ENCODE measurements around the gene JAK1. TPM values are rescaled to one million over a fixed set of nuclear protein-coding genes. Genes with fewer than 3 reads are reported as not detected.

The JAK1 gene
- polyA plus RNA-seq, 1 donor from 2014 or later: 26.8 TPM

DNA sequence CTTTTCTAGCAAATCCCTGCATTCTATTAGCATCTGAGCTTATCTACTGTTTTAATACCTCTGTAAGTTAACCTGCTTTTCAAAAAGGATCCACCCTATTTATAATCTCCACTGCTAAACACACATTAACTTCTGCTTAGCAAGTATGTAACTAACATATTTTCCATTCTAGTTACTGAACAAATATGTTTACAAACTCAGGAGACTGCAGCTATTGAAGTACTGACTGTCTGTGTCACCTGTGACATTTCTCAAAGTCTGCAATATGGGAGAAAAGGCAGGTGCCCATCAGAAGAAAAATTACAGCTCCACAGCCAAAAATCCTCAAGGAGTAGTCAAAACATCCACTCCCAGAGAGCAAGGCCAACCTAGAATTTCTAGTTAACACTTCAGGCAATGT is 88.3 kb downstream of the JAK1 start:
- Histone ChIP-seq H4K20me1 (ENCODE audit: insufficient read depth) (no peaks in the 10 kb centered on the region), H3K27me3 (ENCODE audit: insufficient read depth, low read depth, low read length) (no peaks in the 10 kb centered on the region), H3K9ac (ENCODE audit: low read length) (no peak overlapping the region), H3K4me3 (ENCODE audit: low read length) (no peak overlapping the region), H3F3A (ENCODE audit: insufficient read depth, low read length, poor library complexity, severe bottlenecking) (no peaks in the 10 kb centered on the region), H3K9me2 (ENCODE audit: insufficient read depth, low read length) (no peaks in the 10 kb centered on the region), H3K79me2 (replicated peaks; ENCODE audit: insufficient read depth, low read length) (no peaks in the 10 kb centered on the region), H3K4me2 (ENCODE audit: low read length) (no peak overlapping the region), H3K27ac (ENCODE audit: low read length) (no peak overlapping the region), H3K36me3 (ENCODE audit: insufficient read depth, low read length) (no peaks in the 10 kb centered on the region), H3K9me3 (ENCODE audit: low read length) (no peaks in the 10 kb centered on the region), H2AFZ (ENCODE audit: low read depth, low read length) (no peak overlapping the region)
- TF ChIP-seq POLR2AphosphoS5 (IDR thresholded peaks at IDR 0.05): no peak
- TF ChIP-seq, protein P1, sequence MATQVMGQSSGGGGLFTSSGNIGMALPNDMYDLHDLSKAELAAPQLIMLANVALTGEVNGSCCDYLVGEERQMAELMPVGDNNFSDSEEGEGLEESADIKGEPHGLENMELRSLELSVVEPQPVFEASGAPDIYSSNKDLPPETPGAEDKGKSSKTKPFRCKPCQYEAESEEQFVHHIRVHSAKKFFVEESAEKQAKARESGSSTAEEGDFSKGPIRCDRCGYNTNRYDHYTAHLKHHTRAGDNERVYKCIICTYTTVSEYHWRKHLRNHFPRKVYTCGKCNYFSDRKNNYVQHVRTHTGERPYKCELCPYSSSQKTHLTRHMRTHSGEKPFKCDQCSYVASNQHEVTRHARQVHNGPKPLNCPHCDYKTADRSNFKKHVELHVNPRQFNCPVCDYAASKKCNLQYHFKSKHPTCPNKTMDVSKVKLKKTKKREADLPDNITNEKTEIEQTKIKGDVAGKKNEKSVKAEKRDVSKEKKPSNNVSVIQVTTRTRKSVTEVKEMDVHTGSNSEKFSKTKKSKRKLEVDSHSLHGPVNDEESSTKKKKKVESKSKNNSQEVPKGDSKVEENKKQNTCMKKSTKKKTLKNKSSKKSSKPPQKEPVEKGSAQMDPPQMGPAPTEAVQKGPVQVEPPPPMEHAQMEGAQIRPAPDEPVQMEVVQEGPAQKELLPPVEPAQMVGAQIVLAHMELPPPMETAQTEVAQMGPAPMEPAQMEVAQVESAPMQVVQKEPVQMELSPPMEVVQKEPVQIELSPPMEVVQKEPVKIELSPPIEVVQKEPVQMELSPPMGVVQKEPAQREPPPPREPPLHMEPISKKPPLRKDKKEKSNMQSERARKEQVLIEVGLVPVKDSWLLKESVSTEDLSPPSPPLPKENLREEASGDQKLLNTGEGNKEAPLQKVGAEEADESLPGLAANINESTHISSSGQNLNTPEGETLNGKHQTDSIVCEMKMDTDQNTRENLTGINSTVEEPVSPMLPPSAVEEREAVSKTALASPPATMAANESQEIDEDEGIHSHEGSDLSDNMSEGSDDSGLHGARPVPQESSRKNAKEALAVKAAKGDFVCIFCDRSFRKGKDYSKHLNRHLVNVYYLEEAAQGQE (IDR thresholded peaks at IDR 0.05; ENCODE audit: borderline replicate concordance): no peak
- TF ChIP-seq EP300 (conservative IDR thresholded peaks at IDR 0.05; ENCODE audit: poor library complexity, severe bottlenecking): no peak

DNA sequence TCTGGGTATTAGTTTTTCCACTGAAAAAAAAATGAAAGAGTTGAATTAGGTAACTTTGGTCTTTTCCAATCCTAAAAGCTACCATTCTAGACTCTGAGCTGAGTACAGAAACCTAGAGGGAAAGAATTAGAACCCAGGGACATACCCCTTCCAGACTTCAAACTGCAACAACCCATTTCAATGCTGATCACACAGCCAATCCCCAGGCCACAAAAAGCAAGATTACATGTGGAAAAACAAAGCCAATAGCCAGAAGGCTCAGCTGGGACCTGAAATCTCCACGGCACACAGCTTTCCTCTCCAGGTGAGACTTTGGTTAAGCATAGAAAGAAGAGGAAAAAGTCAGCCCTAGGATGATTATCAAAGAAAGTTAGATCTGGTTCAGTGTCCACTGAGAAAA is 88.8 kb downstream of the JAK1 start:
- TF ChIP-seq POLR2AphosphoS5 (IDR thresholded peaks at IDR 0.05): no peak
- TF ChIP-seq EP300 (conservative IDR thresholded peaks at IDR 0.05; ENCODE audit: poor library complexity, severe bottlenecking): no peak
- TF ChIP-seq, protein P2, sequence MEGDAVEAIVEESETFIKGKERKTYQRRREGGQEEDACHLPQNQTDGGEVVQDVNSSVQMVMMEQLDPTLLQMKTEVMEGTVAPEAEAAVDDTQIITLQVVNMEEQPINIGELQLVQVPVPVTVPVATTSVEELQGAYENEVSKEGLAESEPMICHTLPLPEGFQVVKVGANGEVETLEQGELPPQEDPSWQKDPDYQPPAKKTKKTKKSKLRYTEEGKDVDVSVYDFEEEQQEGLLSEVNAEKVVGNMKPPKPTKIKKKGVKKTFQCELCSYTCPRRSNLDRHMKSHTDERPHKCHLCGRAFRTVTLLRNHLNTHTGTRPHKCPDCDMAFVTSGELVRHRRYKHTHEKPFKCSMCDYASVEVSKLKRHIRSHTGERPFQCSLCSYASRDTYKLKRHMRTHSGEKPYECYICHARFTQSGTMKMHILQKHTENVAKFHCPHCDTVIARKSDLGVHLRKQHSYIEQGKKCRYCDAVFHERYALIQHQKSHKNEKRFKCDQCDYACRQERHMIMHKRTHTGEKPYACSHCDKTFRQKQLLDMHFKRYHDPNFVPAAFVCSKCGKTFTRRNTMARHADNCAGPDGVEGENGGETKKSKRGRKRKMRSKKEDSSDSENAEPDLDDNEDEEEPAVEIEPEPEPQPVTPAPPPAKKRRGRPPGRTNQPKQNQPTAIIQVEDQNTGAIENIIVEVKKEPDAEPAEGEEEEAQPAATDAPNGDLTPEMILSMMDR (IDR thresholded peaks at IDR 0.05; ENCODE audit: poor library complexity, severe bottlenecking): no peak
- no peak for TF ChIP-seq EZH2 (IDR thresholded peaks at IDR 0.05; ENCODE audit: borderline replicate concordance, insufficient read depth, low read length, poor library complexity, severe bottlenecking)
- TF ChIP-seq TAF1 (IDR thresholded peaks at IDR 0.05; ENCODE audit: low read depth): no peak

DNA sequence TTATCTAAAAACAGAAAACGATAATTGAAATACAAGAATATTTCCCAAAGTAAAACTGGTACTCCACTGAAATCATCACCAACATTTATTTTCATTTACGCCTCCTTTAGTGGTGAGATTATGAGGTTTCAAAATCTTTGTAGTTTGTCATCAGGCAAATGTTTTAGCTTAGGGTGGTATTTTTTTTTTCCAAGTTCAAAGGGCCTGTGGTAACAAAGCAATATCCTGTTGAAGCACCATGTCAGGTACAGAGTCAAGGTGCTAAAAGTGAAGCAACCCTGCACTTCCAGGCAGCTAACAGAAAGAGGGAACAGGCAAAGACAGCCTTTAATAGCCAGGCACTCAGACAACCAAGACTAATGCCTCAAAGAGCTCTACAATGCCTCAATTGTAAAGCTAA is 89.2 kb downstream of the JAK1 start:
- no peaks in the 10 kb centered on the region for H3K27me3 ChIP-seq (ENCODE audit: insufficient read depth, low read depth, low read length)
- H3K27ac ChIP-seq (ENCODE audit: low read length): no peak overlapping the region

More for the DNA sequence above, 88.8 kb downstream of the JAK1 start:
- Histone ChIP-seq H3K9ac (ENCODE audit: low read length) (no peak overlapping the region), H4K20me1 (ENCODE audit: insufficient read depth) (no peaks in the 10 kb centered on the region), H3K9me2 (ENCODE audit: insufficient read depth, low read length) (no peaks in the 10 kb centered on the region), H3F3A (ENCODE audit: insufficient read depth, low read length, poor library complexity, severe bottlenecking) (no peaks in the 10 kb centered on the region), H3K36me3 (ENCODE audit: insufficient read depth, low read length) (no peaks in the 10 kb centered on the region), H3K4me3 (ENCODE audit: low read length) (no peak overlapping the region), H3K27ac (ENCODE audit: low read length) (no peak overlapping the region), H2AFZ (ENCODE audit: low read depth, low read length) (no peak overlapping the region), H3K79me2 (replicated peaks; ENCODE audit: insufficient read depth, low read length) (no peaks in the 10 kb centered on the region), H3K9me3 (ENCODE audit: low read length) (no peaks in the 10 kb centered on the region), H3K27me3 (ENCODE audit: insufficient read depth, low read depth, low read length) (no peaks in the 10 kb centered on the region), H3K4me2 (ENCODE audit: low read length) (no peak overlapping the region)

More for the DNA sequence above, 89.2 kb downstream of the JAK1 start:
- H3K9ac ChIP-seq (ENCODE audit: low read length): no peak overlapping the region
- no peaks in the 10 kb centered on the region for H3K9me2 ChIP-seq (ENCODE audit: insufficient read depth, low read length)
- H2AFZ ChIP-seq (ENCODE audit: low read depth, low read length): no peak overlapping the region
- H3K4me2 ChIP-seq (ENCODE audit: low read length): no peak overlapping the region
- H3F3A ChIP-seq (ENCODE audit: insufficient read depth, low read length, poor library complexity, severe bottlenecking): no peaks in the 10 kb centered on the region
- no peak overlapping the region for H3K4me3 ChIP-seq (ENCODE audit: low read length)
- no peaks in the 10 kb centered on the region for H3K9me3 ChIP-seq (ENCODE audit: low read length)
- H3K79me2 ChIP-seq (replicated peaks; ENCODE audit: insufficient read depth, low read length): no peaks in the 10 kb centered on the region
- H3K36me3 ChIP-seq (ENCODE audit: insufficient read depth, low read length): no peaks in the 10 kb centered on the region
- no peaks in the 10 kb centered on the region for H4K20me1 ChIP-seq (ENCODE audit: insufficient read depth)
- no peak for TF ChIP-seq EZH2 (IDR thresholded peaks at IDR 0.05; ENCODE audit: borderline replicate concordance, insufficient read depth, low read length, poor library complexity, severe bottlenecking)
- TF ChIP-seq EP300 (conservative IDR thresholded peaks at IDR 0.05; ENCODE audit: poor library complexity, severe bottlenecking): no peak
- TF ChIP-seq SMC3 (conservative IDR thresholded peaks at IDR 0.05; ENCODE audit: poor library complexity): no peak
- no peak for TF ChIP-seq MXI1 (conservative IDR thresholded peaks at IDR 0.05; ENCODE audit: poor library complexity, severe bottlenecking)
- TF ChIP-seq, protein P1 (IDR thresholded peaks at IDR 0.05; ENCODE audit: borderline replicate concordance): no peak
- TF ChIP-seq POLR2AphosphoS5 (IDR thresholded peaks at IDR 0.05): no peak
- TF ChIP-seq RAD21 (conservative IDR thresholded peaks at IDR 0.05): no peak
- TF ChIP-seq, protein P2 (IDR thresholded peaks at IDR 0.05; ENCODE audit: poor library complexity, severe bottlenecking): no peak
- TF ChIP-seq TAF1 (IDR thresholded peaks at IDR 0.05; ENCODE audit: low read depth): no peak
